NCI-H2171 (cell line): Measurements from ENCODE around the gene CALD1.

Experiments used
- DNase-seq: peaks from one replicate; lab custom pipeline; 2025; lab: John Stamatoyannopoulos, UW

The CALD1 gene

DNA sequence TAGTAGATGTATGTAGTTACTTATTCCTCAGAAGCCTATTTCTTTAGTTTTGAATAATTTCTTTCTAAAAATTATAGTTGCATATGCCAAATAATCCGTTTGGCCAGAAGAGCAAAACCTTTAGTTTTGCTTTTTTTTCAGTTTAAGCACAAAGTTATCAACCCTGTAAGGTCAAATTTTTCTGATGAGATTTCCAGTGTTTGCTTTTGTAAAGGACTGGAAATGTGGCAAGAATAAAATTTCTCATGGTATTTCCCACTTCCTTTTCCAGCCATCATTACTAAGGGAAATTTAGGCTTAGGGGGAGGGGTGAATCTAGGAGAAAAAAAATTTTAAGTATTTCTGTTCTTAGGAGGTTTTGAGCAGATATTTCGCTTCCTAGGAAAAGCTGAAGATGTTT is 7.6 kb downstream of the CALD1 start:
- no peak for DNase-seq

DNA sequence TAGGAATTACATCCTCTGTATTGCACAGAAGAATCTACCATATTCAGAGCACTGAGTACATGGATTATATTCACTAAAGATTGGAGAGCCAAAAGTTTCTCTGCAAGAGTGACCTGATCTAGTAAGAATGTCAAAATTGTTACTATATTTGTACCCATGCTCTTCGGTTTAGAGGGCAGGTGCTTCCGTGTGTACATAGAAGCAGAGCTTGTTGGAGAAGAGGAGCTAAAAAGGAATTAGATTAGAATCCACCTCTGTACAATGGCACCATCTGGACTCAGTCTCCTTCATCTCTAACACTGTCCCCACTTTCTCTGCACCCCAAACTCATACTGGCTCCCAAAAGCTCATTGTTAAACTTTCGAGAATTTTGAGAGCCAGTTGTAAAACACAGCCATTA is 8.3 kb downstream of the CALD1 start:
- DNase-seq: no peak

DNA sequence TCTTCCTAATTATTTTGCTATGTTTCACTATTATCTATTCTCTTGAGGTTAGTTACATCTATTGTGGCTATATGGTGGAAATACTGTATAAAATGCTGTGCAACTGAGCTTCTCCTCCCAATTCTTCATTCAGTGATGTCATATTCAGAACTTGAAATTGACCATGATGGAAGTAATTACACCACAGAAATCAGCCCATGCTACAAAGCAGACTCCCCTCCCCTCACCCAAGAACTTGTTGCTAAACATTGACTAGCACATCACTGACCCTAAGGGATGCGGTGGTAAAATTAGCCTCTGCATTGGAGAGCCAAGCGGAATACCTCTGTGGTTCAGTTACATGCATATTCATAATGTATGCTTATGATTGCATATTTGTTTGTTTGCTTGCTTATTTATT is 8.8 kb downstream of the CALD1 start:
- DNase-seq: no peak

DNA sequence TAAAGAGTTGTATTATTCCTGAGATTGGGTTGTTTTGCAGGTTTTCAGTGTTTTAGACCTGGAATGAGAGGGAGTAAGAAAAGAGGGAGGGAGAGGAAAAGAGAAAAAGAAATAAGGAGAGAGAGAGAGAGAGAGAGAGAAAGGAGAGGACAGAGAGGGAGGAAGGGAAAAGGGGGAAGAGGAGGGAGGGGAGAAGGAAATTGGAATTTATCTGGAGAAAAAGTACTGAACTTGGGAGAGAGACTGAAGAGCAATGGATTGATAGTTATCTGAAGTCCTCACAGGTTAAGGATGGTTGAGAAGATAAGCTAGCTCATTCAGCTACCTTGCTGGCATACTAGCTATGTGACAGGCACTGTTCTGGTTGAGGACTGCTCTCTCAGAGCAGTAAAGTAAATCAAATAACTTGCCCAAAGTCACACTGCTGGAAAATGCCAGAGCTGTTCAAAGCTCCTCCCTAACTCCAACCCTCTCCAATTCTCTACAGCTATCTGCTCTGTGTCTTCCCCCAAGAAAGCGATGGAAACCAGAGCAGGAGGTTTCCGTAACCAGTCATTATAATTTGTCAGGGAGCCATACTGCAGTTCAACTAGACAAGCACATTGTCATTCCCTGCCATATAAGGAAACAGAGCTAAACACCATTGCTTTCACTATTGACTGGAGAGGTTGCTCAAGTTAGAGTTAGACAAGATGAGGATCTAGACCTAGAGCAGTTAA is 10.7 kb downstream of the CALD1 start:
- DNase-seq: no peak

DNA sequence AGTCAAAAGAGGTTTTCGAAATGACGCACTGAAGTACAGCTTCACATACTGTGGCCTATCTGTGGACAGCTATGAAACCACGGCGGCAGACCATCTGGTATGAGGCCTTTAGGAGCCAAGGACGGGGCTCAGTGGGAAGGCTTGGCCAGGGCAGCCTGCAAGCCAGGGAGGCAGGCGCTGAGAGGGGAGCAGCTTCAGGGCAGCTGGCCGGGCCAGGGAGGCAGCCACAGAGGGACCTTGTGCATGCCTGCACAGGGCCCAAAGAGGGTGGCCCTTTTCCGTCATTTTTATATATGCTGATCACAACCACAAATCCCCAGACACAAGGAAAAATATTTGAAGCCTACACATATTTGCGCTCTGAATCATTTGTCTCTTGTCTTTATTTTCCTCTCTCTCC is 13.5 kb downstream of the CALD1 start:
- DNase-seq: no peak

DNA sequence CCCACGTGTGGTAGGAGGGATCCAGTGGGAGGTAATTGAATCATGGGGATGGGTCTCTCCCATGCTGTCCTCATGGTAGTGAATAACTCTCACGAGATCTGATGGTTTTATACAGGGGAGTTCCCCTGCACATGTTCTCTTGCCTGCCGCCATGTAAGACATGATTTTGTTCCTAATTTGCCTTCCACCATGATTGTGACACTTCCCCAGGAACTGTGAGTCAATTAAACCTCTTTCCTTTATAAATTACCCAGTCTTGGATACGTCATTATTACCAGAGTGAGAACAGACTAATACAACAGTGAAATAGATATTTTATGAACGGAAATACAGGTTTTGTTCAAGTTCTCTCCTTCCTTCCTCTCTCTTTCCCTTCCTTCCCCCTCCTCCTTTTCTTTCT is 15.8 kb downstream of the CALD1 start:
- DNase-seq: no peak

DNA sequence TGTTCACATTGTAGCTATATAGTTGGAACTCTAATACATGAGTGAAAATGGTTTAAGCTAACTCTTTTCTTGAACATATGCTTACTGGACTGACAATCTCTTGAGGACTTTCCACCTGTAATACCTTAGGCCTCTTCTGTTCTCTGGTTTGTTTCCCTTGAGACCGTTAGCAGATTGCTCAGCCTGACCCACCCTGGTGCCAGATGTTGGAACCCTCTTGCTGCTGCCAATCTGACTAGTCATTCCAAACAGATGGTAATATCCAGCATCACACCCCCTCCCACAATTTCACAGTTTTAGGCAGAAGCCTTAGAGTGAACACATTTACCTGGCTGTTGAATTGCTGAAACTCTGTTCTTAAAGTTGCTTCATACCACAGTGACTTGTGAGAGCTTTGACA is 18.7 kb downstream of the CALD1 start:
- DNase-seq: peak; percentile 59

DNA sequence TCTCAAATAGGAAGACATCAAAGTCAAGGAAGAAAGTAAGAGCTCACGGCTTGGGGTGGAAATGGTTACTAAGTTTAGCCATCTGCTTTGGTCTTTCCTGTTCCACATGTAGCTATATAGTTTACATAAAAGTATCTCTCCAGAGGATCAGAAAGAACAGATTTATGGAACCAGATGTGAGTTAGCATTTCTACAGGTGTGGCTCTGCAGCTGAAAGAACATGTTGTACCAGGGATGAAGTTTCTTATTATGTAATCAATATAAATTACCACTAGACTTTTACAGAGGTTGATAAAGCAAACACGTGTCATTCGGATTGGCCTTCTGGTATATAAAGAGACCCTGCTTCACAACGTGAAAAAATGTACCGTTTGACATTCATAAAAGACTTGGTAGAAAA is 19.9 kb downstream of the CALD1 start:
- DNase-seq: no peak

DNA sequence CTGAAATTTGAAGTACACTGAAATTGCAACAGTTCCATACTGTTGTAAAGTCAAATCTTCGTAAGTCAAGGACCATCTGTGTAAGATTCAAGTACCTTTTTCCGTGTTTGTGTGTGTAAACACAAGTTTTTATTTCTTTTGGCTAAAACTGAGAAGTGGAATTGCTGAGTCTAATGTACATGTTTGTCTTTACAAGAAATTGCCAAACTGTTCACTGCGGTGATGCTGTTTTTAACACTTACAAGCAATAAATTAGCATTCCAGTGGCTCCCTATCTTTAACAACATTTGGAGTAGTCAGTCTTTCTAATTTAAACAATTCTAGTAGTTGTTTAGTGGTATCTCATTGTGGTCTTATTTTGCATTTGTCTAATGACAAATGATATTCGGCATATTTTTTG is 23.3 kb downstream of the CALD1 start:
- DNase-seq: no peak

DNA sequence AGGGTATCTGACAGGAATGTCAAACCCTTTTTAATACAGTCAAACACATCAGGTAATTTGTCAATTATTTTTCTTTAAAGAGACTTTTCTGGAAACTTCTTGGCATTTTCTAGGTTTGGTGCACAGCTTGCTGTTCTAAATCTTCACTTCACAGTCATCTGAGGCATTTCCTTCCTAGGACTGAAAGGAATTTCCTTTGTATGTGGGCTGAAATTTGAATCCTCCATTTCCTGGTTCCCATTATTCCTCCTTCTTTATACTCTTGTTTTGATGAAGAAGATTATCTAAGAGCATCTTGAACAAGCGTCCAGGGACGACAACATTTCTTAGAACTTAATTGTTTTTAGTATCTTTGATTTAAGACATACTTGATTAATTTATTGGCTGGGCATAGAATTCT is 24.9 kb downstream of the CALD1 start:
- DNase-seq: no peak

DNA sequence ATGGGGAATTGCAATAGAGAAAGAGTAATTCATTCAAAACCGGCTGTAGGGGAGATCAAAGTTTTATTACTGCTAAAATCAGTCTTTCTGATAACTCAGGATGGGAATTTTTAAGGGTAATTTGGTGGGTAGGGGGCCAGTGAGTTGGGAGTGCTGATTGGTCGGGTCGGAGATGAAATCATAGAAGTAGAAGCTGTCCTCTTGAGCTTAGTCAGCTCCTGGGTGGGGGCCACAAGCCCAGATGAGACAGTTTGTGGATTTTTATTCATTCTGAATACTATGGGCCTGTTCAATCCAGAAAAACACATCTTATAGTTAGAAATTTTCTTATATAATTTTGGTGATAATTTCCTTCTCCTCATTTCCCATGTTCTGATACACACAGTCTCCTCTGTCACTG is 25.4 kb downstream of the CALD1 start:
- no peak for DNase-seq

DNA sequence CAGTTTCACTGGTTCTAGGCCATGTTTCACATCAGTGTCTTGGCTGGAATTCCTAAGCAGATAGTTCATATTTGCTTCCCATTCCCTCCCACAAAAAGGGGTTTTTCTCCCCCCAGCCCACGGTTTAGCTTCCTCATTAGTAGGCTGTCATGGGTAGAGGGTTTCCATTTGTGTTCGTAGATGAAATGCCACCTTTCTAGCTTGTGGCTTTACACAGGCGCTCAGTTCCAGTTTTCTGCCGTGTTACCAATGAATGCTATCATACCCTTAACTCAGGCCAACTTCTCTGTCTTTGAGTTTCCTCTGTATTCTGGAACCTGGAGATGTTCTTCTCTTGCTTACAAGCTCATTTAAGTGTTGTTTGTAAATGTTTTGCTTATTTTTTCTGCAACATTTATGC is 26.8 kb downstream of the CALD1 start:
- no peak for DNase-seq

DNA sequence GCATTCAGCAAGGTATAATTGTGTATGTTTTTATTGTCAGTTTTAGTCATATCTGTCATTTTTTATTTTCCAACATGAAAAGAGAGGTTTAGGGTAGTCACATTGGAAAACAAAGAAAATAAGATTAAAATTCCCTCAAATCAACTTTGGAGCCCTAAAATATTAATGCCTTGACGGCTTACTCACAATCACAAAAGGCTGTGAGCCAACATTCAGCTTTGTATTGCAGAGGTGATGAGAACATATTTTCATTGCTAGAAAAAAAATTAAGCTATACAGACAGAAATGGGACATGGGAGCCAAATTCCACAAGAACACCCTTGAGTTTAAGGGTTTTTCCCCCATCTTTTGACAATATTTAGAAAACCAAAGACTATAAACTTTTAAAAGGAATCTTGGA is 30.2 kb downstream of the CALD1 start:
- no peak for DNase-seq

DNA sequence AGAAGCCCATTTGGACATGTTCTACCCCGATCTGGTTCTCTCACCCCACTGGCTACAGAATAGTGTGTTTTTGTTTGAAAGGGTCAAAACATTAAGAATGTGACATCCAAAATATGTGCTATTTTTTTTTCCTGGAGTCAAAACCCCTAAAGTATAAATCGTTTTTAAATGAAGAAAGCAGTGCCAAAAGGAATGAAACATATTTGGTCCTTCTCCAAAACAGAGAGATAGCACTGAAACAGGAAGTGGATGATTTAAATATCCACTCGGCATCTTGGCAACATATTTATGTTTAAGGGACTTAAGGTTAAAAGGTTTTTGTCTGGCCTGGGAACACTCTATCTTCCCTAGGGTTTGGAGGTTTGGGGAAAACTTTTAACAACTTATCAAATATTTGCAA is 32.3 kb downstream of the CALD1 start:
- DNase-seq: no peak

DNA sequence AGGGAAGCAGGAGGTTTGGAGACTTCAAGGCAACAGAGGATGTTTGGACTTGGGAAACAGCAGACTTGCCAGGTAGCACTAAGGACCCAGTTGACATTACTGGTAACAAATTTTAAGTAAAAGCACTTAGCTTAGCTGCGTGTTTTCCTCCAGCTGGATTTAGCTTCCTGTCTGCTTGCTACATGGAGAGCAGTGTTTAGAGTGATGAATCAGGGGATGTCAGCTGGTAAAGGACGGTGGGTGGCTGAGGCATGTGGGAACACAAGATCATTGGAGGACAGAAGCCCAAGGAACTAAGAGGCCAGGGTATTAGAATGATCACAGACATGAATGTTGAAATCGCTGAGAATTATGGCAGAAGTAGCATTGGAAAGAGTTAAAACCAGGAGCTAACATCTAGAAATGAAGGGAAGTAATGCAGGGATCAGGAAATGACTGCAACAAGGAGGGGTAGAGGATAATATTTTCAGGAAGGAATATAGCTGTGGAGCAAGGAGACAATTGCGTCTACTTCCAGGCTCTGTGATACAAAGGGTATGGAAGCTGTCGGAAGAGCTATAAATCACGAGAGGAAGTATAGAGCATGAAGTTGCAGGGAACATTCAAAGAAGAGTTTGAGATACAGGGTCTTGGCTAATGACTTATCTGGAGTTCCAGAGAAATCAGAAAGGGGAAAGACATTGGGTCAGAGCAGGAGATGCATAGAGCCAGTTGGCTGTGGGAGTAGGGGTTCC is 34.4 kb downstream of the CALD1 start:
- no peak for DNase-seq

DNA sequence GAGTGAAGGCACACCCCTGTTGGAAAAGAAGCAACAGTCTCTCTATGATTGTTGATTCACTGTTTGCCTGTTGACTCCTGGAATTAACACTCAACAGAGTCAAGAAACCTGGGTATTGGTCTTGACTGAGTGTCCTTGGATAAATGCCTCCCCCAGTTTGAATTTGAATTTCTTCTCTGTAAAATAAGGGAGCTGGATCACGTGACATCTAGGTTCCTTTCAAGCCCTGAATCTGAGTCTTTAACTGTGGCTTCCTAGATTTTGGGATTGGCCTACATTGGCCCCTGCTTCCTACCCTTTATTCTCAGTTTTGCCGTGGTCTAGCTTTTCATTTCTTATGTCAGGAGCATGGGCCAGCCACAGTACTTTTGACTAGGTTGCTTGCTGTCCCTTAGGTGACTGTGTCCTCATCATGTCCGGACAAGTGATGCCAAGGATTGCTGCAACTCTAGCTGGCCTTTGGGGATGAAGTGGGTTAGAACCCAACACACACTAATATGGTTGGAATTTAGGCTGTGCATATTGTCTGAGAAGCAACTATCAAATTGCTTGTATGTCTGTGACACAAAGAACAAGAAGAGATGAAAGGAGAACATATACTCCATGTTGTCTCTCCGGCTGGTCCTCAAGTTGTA is 35.4 kb downstream of the CALD1 start:
- no peak for DNase-seq

DNA sequence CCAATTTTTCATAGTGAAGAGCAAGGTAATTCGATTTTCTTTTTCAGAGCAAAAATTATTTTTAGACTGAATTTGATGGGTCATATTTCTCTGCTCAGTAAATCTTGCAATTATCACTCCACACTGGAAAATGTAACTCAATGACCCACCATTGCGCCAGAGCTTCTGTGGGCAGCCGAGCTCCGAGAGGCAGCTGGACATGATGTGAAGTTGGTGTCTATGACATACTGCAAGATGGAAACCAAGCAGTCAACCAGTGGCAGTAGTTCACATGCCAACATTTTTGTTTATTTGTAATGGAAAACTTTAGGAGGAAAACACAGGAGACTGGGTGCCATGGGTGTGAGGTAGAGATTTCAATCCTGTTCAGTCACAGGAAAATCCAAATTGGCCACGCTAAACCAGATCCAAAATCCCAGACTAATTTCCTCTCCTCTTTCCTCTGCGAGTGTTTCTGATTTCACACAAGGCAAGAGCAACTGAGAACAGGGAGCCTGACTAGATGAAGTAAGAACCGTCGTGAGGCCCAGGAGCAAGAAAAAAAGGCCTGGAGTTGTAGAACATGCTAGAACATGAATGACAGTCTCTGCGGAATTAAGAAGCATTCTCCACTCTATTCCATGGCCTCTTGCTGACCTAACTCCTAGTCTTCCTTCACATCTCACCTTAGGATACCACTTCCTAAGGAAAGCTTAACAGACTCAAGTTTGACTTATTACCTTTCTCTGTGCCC is 39.3 kb downstream of the CALD1 start:
- DNase-seq: no peak

DNA sequence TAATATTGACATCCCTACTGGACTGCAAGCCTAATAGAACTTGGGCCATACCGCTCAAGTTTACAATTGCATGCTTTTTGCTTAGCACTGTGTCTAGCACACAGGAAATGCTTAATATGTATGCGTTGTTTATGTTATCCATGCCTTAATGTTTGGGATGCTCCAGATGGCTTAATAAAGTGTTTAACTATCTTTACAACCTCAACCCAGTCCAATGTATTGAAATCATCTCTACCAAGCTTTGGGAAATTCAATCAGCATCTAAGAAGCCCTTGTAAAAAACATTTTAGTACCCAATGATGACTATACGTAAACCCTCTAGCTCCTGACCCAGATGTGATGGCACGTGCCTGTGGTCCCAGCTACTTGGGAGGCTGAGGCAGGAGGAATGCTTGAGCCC is 40.0 kb downstream of the CALD1 start:
- no peak for DNase-seq

DNA sequence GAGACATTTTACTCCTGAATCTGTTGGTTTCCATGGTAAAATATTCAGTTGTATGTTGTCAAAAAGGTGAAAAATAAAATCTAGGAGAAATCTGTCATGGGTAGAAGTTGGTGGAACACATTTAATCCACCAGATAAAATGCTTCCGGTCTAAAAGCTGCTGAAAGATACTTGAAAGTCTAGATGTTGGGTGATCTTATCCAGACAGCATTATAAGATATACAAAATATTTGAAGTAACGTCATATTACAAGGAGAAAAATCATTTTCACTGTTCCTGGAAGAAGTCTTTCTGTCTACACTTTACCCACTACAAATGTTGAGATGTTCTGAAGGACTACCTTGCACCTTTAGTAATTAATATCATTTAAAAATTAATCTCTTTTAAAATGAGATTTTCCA is 40.9 kb downstream of the CALD1 start:
- no peak for DNase-seq

DNA sequence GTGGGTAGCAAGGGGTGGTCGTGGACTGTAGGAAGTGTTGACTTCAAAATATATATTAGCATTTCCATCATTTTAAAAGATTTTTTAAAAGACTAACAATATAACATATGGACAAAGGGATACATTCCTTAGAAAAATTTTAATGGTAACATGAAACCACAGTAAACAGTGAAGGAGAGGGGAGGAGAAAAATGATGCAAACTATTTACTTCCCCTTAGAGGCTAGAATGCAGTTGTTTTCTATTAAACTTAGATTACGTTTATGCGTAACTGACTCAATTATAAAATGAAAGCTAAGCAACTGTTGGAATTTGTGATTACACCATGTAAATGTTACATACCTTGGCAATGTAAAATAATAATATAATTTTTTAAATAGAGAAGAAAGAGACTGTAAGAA is 41.3 kb downstream of the CALD1 start:
- no peak for DNase-seq

DNA sequence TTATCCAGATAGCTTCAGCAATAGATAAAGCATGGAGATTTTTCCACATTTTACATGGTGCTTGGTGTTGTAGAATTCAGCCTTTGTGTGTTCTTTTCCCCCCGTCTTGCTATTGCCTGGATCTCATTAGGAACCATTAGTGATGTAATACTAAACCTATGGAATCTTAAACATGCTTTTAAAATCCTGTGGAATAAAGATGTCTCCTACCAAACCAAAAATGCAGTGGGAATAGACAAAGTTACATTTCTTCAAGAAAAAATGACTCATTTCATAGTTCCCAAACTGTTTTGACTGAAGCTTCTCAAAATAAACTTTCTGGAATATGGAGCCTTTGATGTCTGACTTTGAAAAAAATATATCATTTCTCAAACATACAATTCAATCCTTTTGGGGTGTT is 44.0 kb downstream of the CALD1 start:
- no peak for DNase-seq

DNA sequence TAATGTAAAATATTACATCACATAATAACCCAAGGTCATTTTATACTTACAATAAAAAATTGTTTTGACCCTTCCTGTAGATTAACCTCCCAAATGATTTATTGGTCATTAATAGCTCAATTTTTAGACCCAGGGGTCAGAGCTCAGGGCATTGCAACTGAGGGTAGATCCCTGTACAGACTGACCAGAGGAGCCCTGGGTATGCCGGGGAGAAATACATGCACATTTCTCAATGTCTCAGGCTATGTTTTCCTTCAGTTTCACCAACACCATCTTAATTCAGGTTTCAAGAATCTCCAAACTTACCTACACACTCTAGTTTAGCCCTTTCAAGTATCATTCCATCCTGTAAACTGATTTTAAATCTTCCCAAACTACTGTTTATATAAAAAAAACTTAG is 46.2 kb downstream of the CALD1 start:
- DNase-seq: no peak

DNA sequence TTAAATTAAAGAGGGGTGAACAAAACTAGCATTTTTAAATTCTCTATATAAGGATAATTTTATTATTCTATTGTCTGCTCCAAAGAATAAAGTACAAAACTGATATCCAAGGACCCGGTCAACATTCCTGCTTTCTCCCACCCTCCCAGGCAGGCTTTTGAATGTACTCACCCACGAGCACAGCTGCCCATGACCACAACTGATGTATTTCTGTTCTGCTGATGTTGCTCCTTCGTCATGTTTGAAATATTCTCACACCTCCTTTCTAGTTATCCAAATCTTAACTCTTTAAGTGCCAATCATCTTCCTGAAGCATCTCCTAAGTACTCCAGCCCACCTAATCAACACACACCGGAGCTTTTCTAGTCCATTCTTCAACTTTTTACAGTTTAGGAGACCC is 46.7 kb downstream of the CALD1 start:
- DNase-seq: no peak
